Ascending aorta (tissue), 2 donors: Measurements from ENCODE around the gene OXNAD1. TPM values are rescaled to one million over a fixed set of nuclear protein-coding genes. Genes with fewer than 3 reads are reported as not detected.

ENCODE experiments used
- DNase-seq, 2 donors: peaks; one replicate each; pipeline ENCODE4 v3.0.0-alpha.2; 2019; ENCODE audit warnings: low spot score in 2 of 2
- H3K27ac ChIP-seq, 2 donors: fragments of 200-600 bp; sonication (generic); one replicate each; pipeline ENCODE4 v1.5.1; 2016 to 2017; ENCODE audit warnings: mild to moderate bottlenecking in 1 of 2
- H3K27me3 ChIP-seq: fragments of 200-600 bp; sonication (generic); one replicate; pipeline ENCODE4 v1.5.1; 2017
- H3K36me3 ChIP-seq, 2 donors: fragments of 200-600 bp; sonication (generic); one replicate each; pipeline ENCODE4 v1.5.1; 2016
- H3K4me1 ChIP-seq, 2 donors: fragments of 200-600 bp; sonication (generic); one replicate each; pipeline ENCODE4 v1.5.1; 2016 to 2017; ENCODE audit warnings: mild to moderate bottlenecking in 1 of 2
- H3K4me3 ChIP-seq, 2 donors: fragments of 200-600 bp; sonication (generic); one replicate each; pipeline ENCODE4 v1.5.1; 2016 to 2017; ENCODE audit warnings: mild to moderate bottlenecking in 1 of 2
- H3K9me3 ChIP-seq, 2 donors: fragments of 200-600 bp; sonication (generic); one replicate each; pipeline ENCODE4 v1.5.1; 2016
- CTCF ChIP-seq, 3 experiments: fragments of 200-600 bp in 2 of 3; fragments of 450-650 bp in 1 of 3; sonication (generic) in 2 of 3; IDR thresholded peaks; one replicate each; pipeline ENCODE4 v1.5.1; 2016 to 2019; ENCODE audit warnings: antibody characterized with exemption in 3 of 3, mild to moderate bottlenecking in 1 of 3, moderate library complexity in 1 of 3
- intact Hi-C: fragments of 100-400 bp; cut with DNase I; formaldehyde crosslinking; loops from one replicate; pipeline ENCODE4 v1.15.1; 2023
- total RNA-seq: library from RNA; depleted of rRNA; stranded (reverse); fragments of >200 nt; gene quantifications from one replicate; pipeline ENCODE4 v1.1.0, GENCODE V29; 2016

The OXNAD1 gene
- total RNA-seq, 1 donor from 2014 or later = 6.9 TPM

- Histone ChIP-seq H3K4me1 (peaks cover 0 to 5% of the 10 kb centered on the region in 2 donors), H3K4me3 (no peak overlapping the region), H3K27ac (no peak overlapping the region), H3K9me3 (no peaks in the 10 kb centered on the region), H3K27me3 (no peaks in the 10 kb centered on the region), H3K36me3 (peaks cover 20 to 45% of the 10 kb centered on the region in 2 donors)
- no peak for TF ChIP-seq CTCF (IDR thresholded peaks at IDR 0.05)
- intact Hi-C loops = no loop called here
- DNase-seq = peak in 1 of 2 donors; percentile 9
These were observed 89.3 kb downstream of the OXNAD1 start for GRCh38 chr3:16354291-16354690.

Other genes with a start within 250 kb of the OXNAD1 start
- 222 TPM for gene GALNT15, start 90.5 kb upstream of the OXNAD1 start, total RNA-seq
- 5.5 TPM for gene DPH3, start 269 bp upstream of the OXNAD1 start, total RNA-seq
- 72.6 TPM for gene RFTN1, start 248.5 kb downstream of the OXNAD1 start, total RNA-seq